Smooth muscle cell (in vitro differentiated cells): Measurements from ENCODE around the gene RNF212B. TPM values are rescaled to one million over a fixed set of nuclear protein-coding genes. Genes with fewer than 3 reads are reported as not detected.

Experiments
- DNase-seq: peaks from one replicate; lab custom pipeline; 2025; ENCODE audit not compliant: unreplicated experiment; lab: John Stamatoyannopoulos, UW
- H2AFZ ChIP-seq: fragments of 200-600 bp; sonication (generic); 2 replicates; pipeline ENCODE4 v1.6.0; 2016; ENCODE audit warnings: antibody characterized with exemption, low read depth, mild to moderate bottlenecking
- H3F3A ChIP-seq: fragments of 200-600 bp; sonication (generic); 2 replicates; pipeline ENCODE4 v1.6.0; 2017; ENCODE audit warnings: antibody characterized with exemption, low read depth
- H3K27ac ChIP-seq: fragments of 200-600 bp; sonication (generic); 2 replicates; pipeline ENCODE4 v1.5.1; 2016; ENCODE audit warnings: low read depth, mild to moderate bottlenecking
- H3K27me3 ChIP-seq: fragments of 200-600 bp; sonication (generic); 2 replicates; pipeline ENCODE4 v1.6.1; 2016; ENCODE audit warnings: low read depth, mild to moderate bottlenecking
- H3K36me3 ChIP-seq: fragments of 200-600 bp; sonication (generic); 2 replicates; pipeline ENCODE4 v1.5.1; 2016; ENCODE audit warnings: low read depth
- H3K4me1 ChIP-seq: fragments of 200-600 bp; sonication (generic); 2 replicates; pipeline ENCODE4 v1.5.1; 2016; ENCODE audit warnings: low read depth
- H3K4me2 ChIP-seq: fragments of 200-600 bp; sonication (generic); 2 replicates; pipeline ENCODE4 v1.6.0; 2016; ENCODE audit warnings: mild to moderate bottlenecking
- H3K4me3 ChIP-seq: fragments of 200-600 bp; sonication (generic); 2 replicates; pipeline ENCODE4 v1.5.1; 2016; ENCODE audit warnings: mild to moderate bottlenecking
- H3K79me2 ChIP-seq: fragments of 200-600 bp; sonication (generic); 2 replicates; pipeline ENCODE4 v1.6.0; 2016; ENCODE audit warnings: low read depth, mild to moderate bottlenecking
- H3K9ac ChIP-seq: fragments of 200-600 bp; sonication (generic); 2 replicates; pipeline ENCODE4 v1.6.0; 2016; ENCODE audit warnings: low read depth
- H3K9me3 ChIP-seq: fragments of 200-600 bp; sonication (generic); replicated peaks from 2 replicates; pipeline ENCODE4 v1.5.1; 2016; ENCODE audit warnings: low read depth
- H4K20me1 ChIP-seq: fragments of 200-600 bp; sonication (generic); 2 replicates; pipeline ENCODE4 v1.6.0; 2016; ENCODE audit warnings: low read depth
- CTCF ChIP-seq: fragments of 200-600 bp; sonication (generic); IDR thresholded peaks from 2 replicates; pipeline ENCODE4 v1.5.1; 2017; ENCODE audit warnings: borderline replicate concordance, mild to moderate bottlenecking, antibody characterized with exemption; ENCODE audit not compliant: insufficient read depth, poor library complexity, severe bottlenecking
- WGBS: methylation state at CpG from one replicate; pipeline ENCODE4 v1.1.7; 2016; ENCODE audit warnings: low lambda C conversion rate; 5-methylcytosine and 5-hydroxymethylcytosine counted together
- polyA plus RNA-seq: library from polyadenylated mRNA; unstranded; fragments of >200 nt; fragmentation: Nextera tagmentation; extraction: Ambion mirVana; gene quantifications from 2 replicates; pipeline ENCODE4 v1.2.1, GENCODE V29; 2016
- total RNA-seq: library from RNA; depleted of rRNA; stranded (reverse); fragments of >200 nt; gene quantifications from 2 replicates; pipeline ENCODE4 v1.2.3, GENCODE V29; 2014

Gene RNF212B
- total and polyA plus RNA-seq, 2 experiments from 2014 or later = not detected

DNA sequence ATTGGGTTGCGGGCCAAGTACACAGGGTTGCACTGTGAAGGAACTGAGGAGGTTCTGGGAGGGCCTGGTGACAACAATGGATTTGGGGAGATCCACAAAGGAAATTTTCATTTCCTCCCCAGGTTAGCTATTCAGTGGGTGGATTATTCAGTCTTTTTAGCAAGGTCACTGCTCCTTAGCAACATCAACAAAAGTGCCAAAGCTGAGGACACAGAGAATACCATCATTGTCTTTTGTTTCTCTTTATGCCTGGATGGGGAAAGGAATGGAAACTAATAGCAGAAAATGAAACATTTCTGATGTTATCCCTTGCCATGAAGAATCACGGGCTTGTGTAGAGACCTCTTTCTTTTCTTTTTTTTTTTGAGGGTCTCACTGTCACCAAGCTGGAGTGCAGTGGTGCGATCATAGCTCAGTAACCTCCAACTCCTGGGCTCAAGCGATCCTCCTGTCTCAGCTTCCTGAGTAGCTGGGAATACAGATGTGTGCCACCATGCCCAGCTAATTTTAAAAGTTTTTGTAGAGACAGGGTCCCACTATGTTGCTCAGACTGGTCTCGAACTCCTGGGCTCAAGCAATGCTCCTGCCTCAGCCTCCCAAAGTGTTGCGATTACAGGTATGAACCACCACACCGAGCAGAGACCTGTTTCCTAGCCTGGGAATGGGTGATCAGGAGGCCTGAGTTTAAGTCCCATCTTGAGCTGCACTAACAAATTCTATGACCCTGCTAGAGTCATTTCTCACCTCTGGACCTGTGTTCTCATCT, 58.5 kb downstream of the RNF212B start:
- no peaks in the 10 kb centered on the region for H3K9me3 ChIP-seq
- no peak overlapping the region for H3K4me2 ChIP-seq
- H3K36me3 ChIP-seq = no peaks in the 10 kb centered on the region
- DNase-seq = no peak
- H3K9ac ChIP-seq = no peak overlapping the region
- H3K4me3 ChIP-seq = no peak overlapping the region
- H3K79me2 ChIP-seq = no peaks in the 10 kb centered on the region
- no peak overlapping the region for H3K27ac ChIP-seq
- no peaks in the 10 kb centered on the region for H3K27me3 ChIP-seq
- H2AFZ ChIP-seq = no peak overlapping the region
- TF ChIP-seq CTCF = no peak
- H3K4me1 ChIP-seq = peaks cover 5% of the 10 kb centered on the region
- H3F3A ChIP-seq = no peaks in the 10 kb centered on the region
- WGBS = 96% methylated on average over 7 of the region's 7 CpGs
- H4K20me1 ChIP-seq = no peaks in the 10 kb centered on the region

- H3K4me2 ChIP-seq = no peak overlapping the region
- H3K9me3 ChIP-seq = no peaks in the 10 kb centered on the region
- no peak overlapping the region for H2AFZ ChIP-seq
- H3F3A ChIP-seq = peaks cover 2% of the 10 kb centered on the region
- no peak for TF ChIP-seq CTCF
- H3K4me1 ChIP-seq = peaks cover 5% of the 10 kb centered on the region
- H3K27ac ChIP-seq = no peak overlapping the region
- H3K79me2 ChIP-seq = no peaks in the 10 kb centered on the region
- H3K9ac ChIP-seq = no peak overlapping the region
- no peak for DNase-seq
- H3K27me3 ChIP-seq = no peaks in the 10 kb centered on the region
- 91% methylated on average over 7 of the region's 7 CpGs for WGBS
- H4K20me1 ChIP-seq = no peaks in the 10 kb centered on the region
- no peak overlapping the region for H3K4me3 ChIP-seq
- H3K36me3 ChIP-seq = no peaks in the 10 kb centered on the region
These were observed 59.4 kb downstream of the RNF212B start for GRCh38 chr14:23297096-23297495.

DNA sequence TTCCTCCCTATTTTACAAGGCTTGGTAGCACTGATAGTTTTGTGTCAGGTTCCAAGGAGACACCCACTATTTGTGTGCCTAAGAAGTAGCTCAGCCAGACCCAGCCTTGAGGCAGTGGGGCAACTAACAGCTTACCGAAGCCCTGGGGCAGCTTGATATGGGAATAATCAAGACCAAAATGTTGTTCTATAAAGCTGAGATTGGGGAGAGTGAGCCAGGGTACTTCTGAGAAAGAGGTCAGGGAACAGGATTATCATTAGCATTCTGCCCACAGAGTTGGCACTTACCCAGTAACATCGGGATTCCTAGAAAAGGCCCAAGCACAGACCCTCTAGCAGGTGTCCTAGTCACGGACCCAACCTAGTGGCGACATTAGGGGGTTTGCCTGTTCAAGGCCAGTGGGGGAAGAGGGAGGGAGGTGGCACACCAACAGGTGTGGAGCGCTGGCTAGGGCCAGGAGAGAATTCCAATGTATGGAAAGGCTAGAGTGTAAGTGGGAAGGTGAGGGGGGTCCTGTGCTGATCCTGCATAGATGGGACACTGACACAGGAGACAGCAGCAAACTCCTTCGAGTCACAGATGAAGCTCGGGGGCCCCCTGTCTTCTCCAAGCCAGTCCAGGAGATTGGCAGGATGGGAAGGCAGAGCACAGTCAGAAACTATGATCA, 60.0 kb downstream of the RNF212B start:
- no peak for TF ChIP-seq CTCF
- no peaks in the 10 kb centered on the region for H3K27me3 ChIP-seq
- H3K9me3 ChIP-seq = no peaks in the 10 kb centered on the region
- no peak overlapping the region for H2AFZ ChIP-seq
- DNase-seq = no peak
- no peak overlapping the region for H3K4me2 ChIP-seq
- no peak overlapping the region for H3K9ac ChIP-seq
- no peaks in the 10 kb centered on the region for H3K79me2 ChIP-seq
- no peak overlapping the region for H3K4me3 ChIP-seq
- 95% methylated on average over 7 of the region's 7 CpGs for WGBS
- peaks cover 8% of the 10 kb centered on the region for H3F3A ChIP-seq
- H4K20me1 ChIP-seq = no peaks in the 10 kb centered on the region
- peaks cover 5% of the 10 kb centered on the region for H3K4me1 ChIP-seq
- H3K36me3 ChIP-seq = no peaks in the 10 kb centered on the region
- no peak overlapping the region for H3K27ac ChIP-seq
